ENCODE data around the gene HOXC13.

The HOXC13 gene

GRCh38 chr12:53937596-53938325 lies 870 bp upstream of the HOXC13 start:
- no peak for DNase-seq (ENCODE audit: extremely low read depth in 1 of 2, low read depth in 1 of 2)

DNA sequence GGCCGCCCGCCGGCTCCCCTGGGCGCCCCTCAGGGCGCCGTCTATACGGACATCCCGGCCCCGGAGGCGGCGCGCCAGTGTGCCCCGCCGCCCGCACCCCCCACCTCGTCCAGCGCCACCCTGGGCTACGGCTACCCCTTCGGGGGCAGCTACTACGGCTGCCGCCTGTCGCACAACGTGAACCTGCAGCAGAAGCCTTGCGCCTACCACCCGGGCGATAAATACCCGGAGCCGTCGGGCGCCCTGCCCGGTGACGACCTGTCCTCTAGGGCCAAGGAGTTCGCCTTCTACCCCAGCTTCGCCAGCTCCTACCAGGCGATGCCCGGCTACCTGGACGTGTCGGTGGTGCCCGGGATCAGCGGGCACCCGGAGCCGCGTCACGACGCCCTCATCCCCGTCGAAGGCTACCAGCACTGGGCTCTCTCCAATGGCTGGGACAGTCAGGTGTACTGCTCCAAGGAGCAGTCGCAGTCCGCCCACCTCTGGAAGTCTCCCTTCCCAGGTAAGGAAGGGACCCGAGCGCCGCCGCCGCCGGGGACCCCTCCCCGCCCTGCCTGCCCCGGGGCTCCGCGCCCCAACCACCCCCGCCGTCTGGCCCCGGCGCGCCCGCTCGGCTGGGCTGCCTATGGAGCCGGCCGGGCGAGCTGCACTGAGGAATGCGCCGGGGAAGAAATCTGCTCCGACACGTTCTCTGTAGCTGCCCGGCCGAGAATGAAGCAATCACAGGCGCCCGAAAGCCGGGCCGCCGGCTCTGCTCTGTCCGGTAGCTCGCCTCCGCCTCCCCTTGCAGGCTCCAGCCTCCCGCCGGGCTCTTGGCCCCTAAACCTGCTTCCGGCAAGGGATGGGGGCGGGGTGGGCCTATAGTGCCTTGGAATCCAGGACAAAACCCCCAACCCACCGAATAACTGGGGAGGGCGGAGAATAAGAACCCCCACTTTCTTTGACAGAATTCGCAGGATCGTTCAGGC lies 794 bp downstream of the HOXC13 start:
- DNase-seq (ENCODE audit: extremely low read depth in 1 of 2, low read depth in 1 of 2) = no peak

GRCh38 chr12:53940443-53941014 lies 1.9 kb downstream of the HOXC13 start:
- DNase-seq (ENCODE audit: extremely low read depth in 1 of 2, low read depth in 1 of 2) = no peak

- no peak for DNase-seq (ENCODE audit: extremely low read depth in 1 of 2, low read depth in 1 of 2)
These were observed 2.6 kb downstream of the HOXC13 start for GRCh38 chr12:53941187-53941586.

DNA sequence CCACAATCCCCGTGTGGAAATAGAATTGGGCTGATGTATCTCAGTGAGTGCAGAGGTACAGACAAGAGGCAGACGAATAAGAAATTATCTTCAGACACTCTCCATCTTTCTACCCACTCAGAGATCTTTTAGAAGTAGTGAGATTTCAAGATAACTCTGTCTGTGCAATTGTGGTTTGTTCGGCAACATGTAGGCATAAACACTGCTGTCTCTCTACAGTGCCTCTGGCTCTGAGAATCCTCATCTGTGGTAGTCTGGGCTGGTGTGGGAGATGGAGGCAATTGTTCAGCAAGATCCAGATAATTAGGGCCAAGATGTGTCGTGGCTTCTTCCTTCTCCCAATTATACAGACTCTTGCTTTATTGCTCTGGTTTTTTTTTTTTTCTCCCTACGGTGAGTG lies 3.1 kb downstream of the HOXC13 start:
- DNase-seq (ENCODE audit: extremely low read depth in 1 of 2, low read depth in 1 of 2) = no peak

- no peak for DNase-seq (ENCODE audit: extremely low read depth in 1 of 2, low read depth in 1 of 2)
These were observed 3.9 kb downstream of the HOXC13 start for GRCh38 chr12:53942467-53942997.

GRCh38 chr12:53944209-53944608 lies 5.6 kb downstream of the HOXC13 start:
- DNase-seq (ENCODE audit: extremely low read depth in 1 of 2, low read depth in 1 of 2) = no peak

GRCh38 chr12:53944907-53945847 lies 6.5 kb downstream of the HOXC13 start:
- DNase-seq (ENCODE audit: extremely low read depth in 1 of 2, low read depth in 1 of 2) = no peak

DNA sequence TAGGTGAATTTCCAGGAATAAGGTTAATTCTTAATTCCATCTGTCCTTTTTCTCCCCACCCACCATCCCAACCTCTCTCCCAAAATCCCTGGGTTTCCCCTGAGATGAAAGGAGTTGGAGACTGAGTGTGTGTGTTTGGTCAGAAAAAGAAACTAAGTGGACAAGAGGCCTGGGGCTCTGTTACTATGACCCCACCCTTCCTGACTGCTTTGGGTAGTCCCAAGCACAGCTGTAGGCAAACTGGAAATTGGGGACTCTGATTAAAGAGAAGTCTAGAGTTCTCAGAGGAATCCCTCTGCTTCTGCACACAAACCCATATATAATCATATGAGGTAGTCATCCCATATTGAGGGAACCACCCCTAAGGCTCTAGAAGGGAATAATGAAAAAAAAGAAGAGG lies 9.1 kb downstream of the HOXC13 start:
- no peak for DNase-seq (ENCODE audit: extremely low read depth in 1 of 2, low read depth in 1 of 2)

GRCh38 chr12:53948650-53949593 lies 10.3 kb downstream of the HOXC13 start:
- no peak for DNase-seq (ENCODE audit: extremely low read depth in 1 of 2, low read depth in 1 of 2)

- no peak for DNase-seq (ENCODE audit: extremely low read depth in 1 of 2, low read depth in 1 of 2)
These were observed 11.2 kb downstream of the HOXC13 start for GRCh38 chr12:53949631-53950436.

DNA sequence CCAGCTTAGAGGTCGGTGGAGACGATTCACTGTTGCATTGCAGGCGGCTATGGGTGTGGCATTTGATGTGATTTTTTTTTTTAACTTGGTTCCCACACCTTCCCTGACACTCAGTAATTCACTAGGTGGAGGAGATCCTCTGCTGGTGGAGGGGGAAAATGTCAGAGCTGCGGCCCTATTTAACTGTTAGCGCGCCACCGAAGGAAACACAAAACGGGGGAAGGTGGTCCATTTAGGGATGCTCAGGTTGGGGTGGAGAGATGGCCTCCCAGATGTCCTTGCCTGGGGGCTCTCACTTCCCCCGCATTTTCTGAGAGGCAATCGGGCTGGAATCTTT lies 11.8 kb downstream of the HOXC13 start:
- no peak for DNase-seq (ENCODE audit: extremely low read depth in 1 of 2, low read depth in 1 of 2)

DNA sequence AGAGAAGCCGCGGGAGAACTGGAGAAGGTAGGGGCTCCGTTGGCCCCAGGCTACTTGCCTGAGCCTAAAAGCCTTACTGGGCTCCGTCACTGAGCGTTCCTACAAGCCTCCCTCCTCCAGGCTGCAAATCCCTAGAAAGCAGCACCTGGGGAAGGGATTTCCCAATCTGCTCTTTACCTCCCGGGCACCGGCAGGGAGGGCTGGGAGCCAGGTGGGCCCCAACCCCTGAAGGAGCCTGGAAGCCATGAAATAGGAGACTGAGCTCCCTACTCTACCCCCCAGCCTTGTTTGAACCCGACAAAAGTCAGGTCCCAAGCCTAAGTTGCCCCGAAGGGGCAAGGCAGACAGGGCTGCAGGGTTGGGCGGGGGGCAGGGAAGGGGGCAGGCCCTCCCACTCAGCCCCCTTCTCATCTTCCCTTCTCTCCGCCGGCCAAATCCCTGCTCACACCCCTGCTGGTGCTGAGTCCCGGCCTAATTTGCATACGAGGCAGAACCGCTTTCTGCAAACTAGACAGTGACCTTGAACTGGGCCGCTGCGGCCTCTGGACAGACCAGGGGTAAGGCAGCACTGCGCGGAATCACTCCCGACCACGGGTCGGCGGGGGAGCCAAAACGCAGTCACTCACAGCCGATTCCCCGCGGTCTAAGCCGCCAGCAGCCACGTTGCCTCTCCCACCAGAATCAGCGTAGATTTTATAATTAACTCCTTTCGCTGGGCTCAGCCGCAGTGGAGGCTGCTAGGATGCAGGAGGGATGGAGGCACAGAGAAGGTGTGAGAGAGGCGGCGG lies 12.4 kb downstream of the HOXC13 start:
- no peak for DNase-seq (ENCODE audit: extremely low read depth in 1 of 2, low read depth in 1 of 2)

GRCh38 chr12:53951577-53952334 lies 13.1 kb downstream of the HOXC13 start:
- DNase-seq (ENCODE audit: extremely low read depth in 1 of 2, low read depth in 1 of 2) = no peak

DNA sequence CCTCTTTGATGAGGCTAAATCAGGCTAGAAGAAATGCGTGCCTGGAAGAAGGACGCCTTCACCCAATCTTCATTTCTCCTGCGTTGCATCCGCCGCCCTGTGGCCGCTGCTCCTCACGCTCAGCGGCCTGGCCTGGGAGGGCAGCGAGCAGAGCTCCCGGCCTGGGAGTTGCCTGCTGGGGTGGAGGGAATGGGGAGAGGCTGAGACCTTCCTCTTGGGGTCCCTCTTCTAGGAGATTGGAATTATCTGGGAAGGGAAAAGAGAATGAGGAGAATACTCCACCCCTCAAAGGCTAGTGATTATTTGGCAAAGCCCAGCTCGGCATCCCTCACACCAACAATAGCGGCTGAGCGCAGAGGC lies 13.7 kb downstream of the HOXC13 start:
- no peak for DNase-seq (ENCODE audit: extremely low read depth in 1 of 2, low read depth in 1 of 2)

DNA sequence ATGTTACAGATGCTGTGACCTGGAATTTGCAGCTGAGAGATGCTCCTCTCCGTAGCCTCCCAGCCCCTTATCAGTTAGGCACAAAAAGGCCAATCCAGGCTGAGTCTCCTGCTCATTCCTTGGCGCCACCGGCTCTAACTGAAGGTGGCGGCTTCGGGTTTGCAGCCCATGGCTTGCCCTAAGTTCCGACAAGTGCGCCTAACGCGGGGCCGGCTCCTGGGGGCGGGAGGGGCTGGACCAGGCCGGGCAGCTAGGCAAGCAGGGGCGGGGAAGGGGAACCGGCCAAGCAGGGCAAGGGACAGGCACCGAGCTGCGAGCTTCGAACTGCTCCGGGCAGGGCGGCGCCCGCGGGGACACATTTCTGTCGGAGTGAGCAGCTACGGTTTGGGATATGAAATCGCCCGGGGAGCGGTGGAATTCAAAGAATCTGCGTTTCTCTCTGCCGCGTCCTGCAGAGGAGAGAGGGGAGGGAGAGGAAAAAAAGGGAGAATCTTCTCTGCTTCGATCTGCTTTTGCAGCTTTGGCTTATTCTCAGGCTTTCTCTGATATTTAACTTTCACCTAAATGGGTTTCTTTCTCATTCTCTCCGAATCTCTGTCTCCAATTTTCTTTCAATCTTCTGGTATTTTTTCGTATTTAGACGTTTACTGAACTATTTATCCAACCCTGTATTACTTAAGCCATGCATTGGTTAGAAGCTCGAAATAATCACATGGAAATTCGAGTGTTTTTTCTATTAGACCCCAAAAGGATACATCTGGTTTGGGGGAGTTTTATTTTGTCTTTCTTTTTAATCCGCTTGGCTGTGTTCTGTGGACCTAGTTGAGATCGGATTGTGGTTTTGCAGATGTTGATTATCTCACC lies 14.5 kb downstream of the HOXC13 start:
- no peak for DNase-seq (ENCODE audit: extremely low read depth in 1 of 2, low read depth in 1 of 2)

Data from activated CD8-positive, alpha-beta memory T cell treated with anti-CD3 and anti-CD28 coated beads for 1 hour (primary cell).